WTC11 (cell line): ENCODE measurements around the gene TRPM2.

Experiments
- SP1 ChIP-seq: sonication (generic); formaldehyde crosslinking; conservative IDR thresholded peaks from 2 replicates; pipeline ENCODE4 v1.8.1; 2022; ENCODE audit warnings: missing genetic modification reagents
- TEAD1 ChIP-seq: sonication (generic); formaldehyde crosslinking; IDR thresholded peaks from 2 replicates; pipeline ENCODE4 v1.8.0; 2022; ENCODE audit warnings: mild to moderate bottlenecking, missing genetic modification reagents
- TEAD4 ChIP-seq: sonication (generic); formaldehyde crosslinking; IDR thresholded peaks from 2 replicates; pipeline ENCODE4 v1.8.0; 2022; ENCODE audit warnings: mild to moderate bottlenecking, missing genetic modification reagents
- TP53 ChIP-seq: sonication (generic); formaldehyde crosslinking; IDR thresholded peaks from 2 replicates; pipeline ENCODE4 v1.8.1; 2023; ENCODE audit warnings: mild to moderate bottlenecking, missing genetic modification reagents
- ZNF138 ChIP-seq: sonication (generic); formaldehyde crosslinking; conservative IDR thresholded peaks from 2 replicates; pipeline ENCODE4 v1.8.1; 2022; ENCODE audit warnings: mild to moderate bottlenecking, moderate library complexity, missing genetic modification reagents
- ZNF396 ChIP-seq: fragments of 250-450 bp; sonication (Bioruptor Pico); IDR thresholded peaks from 2 replicates; pipeline ENCODE4 v1.8.0; 2021; ENCODE audit warnings: mild to moderate bottlenecking, moderate library complexity, borderline replicate concordance
- TF ChIP-seq, protein P1 (sequence below): sonication (generic); formaldehyde crosslinking; IDR thresholded peaks from 2 replicates; pipeline ENCODE4 v1.8.1; 2023; ENCODE audit warnings: mild to moderate bottlenecking, missing genetic modification reagents, moderate library complexity
- TF ChIP-seq, protein P2 (sequence below): sonication (generic); formaldehyde crosslinking; IDR thresholded peaks from 2 replicates; pipeline ENCODE4 v1.8.1; 2022; ENCODE audit warnings: low read depth, missing genetic modification reagents, borderline replicate concordance
- TF ChIP-seq, protein P3 (sequence below): fragments of 200-600 bp; IDR thresholded peaks from 2 replicates; pipeline ENCODE4 v1.8.0; 2022; ENCODE audit warnings: antibody characterized with exemption
- TF ChIP-seq, protein P4 (sequence below): sonication (generic); formaldehyde crosslinking; conservative IDR thresholded peaks from 2 replicates; pipeline ENCODE4 v1.8.1; 2023; ENCODE audit warnings: mild to moderate bottlenecking, low read depth, missing genetic modification reagents, moderate library complexity
- TF ChIP-seq, protein P5 (sequence below): sonication (generic); formaldehyde crosslinking; IDR thresholded peaks from 2 replicates; pipeline ENCODE4 v1.8.0; 2022; ENCODE audit warnings: mild to moderate bottlenecking, missing genetic modification reagents
- TF ChIP-seq, protein P6 (sequence below): sonication (generic); formaldehyde crosslinking; IDR thresholded peaks from 2 replicates; pipeline ENCODE4 v1.8.1; 2023; ENCODE audit warnings: mild to moderate bottlenecking, missing genetic modification reagents
- TF ChIP-seq, protein P7 (sequence below): sonication (generic); formaldehyde crosslinking; conservative IDR thresholded peaks from 2 replicates; pipeline ENCODE4 v1.8.1; 2022; ENCODE audit warnings: mild to moderate bottlenecking, missing genetic modification reagents
- TF ChIP-seq, protein P8 (sequence below): sonication (generic); formaldehyde crosslinking; IDR thresholded peaks from 2 replicates; pipeline ENCODE4 v1.8.1; 2023; ENCODE audit warnings: mild to moderate bottlenecking, missing genetic modification reagents, borderline replicate concordance

DNA sequence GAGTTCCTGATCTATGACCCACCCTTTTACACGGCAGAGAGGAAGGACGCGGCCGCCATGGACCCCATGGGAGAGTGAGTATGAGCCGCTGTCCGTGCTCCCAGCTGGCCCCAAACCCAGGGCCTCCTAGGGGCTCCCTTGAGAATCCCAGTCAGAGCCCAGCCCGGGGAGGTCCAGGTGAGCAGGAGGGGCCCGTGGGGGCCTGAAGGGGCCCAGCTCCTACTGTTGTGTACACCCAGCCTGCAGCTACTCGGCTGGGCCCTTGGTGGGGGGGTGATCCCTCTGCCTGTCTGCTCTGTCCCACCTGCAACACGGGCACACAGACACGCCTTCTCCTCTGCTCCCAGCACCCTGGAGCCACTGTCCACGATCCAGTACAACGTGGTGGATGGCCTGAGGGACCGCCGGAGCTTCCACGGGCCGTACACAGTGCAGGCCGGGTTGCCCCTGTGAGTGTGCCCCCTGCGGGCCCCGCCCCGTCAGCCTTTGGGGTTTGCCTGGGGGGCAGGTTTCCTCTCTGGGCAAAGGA is 73.3 kb downstream of the TRPM2 start:
- TF ChIP-seq, protein P1, sequence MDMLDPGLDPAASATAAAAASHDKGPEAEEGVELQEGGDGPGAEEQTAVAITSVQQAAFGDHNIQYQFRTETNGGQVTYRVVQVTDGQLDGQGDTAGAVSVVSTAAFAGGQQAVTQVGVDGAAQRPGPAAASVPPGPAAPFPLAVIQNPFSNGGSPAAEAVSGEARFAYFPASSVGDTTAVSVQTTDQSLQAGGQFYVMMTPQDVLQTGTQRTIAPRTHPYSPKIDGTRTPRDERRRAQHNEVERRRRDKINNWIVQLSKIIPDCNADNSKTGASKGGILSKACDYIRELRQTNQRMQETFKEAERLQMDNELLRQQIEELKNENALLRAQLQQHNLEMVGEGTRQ, result no peak
- no peak for TF ChIP-seq TP53
- no peak for TF ChIP-seq ZNF396 (CRISPR knock-in tag)
- TF ChIP-seq, protein P2, sequence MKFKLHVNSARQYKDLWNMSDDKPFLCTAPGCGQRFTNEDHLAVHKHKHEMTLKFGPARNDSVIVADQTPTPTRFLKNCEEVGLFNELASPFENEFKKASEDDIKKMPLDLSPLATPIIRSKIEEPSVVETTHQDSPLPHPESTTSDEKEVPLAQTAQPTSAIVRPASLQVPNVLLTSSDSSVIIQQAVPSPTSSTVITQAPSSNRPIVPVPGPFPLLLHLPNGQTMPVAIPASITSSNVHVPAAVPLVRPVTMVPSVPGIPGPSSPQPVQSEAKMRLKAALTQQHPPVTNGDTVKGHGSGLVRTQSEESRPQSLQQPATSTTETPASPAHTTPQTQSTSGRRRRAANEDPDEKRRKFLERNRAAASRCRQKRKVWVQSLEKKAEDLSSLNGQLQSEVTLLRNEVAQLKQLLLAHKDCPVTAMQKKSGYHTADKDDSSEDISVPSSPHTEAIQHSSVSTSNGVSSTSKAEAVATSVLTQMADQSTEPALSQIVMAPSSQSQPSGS (CRISPR knock-in tag), result no peak
- TF ChIP-seq, protein P3, sequence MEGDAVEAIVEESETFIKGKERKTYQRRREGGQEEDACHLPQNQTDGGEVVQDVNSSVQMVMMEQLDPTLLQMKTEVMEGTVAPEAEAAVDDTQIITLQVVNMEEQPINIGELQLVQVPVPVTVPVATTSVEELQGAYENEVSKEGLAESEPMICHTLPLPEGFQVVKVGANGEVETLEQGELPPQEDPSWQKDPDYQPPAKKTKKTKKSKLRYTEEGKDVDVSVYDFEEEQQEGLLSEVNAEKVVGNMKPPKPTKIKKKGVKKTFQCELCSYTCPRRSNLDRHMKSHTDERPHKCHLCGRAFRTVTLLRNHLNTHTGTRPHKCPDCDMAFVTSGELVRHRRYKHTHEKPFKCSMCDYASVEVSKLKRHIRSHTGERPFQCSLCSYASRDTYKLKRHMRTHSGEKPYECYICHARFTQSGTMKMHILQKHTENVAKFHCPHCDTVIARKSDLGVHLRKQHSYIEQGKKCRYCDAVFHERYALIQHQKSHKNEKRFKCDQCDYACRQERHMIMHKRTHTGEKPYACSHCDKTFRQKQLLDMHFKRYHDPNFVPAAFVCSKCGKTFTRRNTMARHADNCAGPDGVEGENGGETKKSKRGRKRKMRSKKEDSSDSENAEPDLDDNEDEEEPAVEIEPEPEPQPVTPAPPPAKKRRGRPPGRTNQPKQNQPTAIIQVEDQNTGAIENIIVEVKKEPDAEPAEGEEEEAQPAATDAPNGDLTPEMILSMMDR, result no peak
- TF ChIP-seq SP1 (CRISPR knock-in tag), result no peak
- TF ChIP-seq, protein P4, sequence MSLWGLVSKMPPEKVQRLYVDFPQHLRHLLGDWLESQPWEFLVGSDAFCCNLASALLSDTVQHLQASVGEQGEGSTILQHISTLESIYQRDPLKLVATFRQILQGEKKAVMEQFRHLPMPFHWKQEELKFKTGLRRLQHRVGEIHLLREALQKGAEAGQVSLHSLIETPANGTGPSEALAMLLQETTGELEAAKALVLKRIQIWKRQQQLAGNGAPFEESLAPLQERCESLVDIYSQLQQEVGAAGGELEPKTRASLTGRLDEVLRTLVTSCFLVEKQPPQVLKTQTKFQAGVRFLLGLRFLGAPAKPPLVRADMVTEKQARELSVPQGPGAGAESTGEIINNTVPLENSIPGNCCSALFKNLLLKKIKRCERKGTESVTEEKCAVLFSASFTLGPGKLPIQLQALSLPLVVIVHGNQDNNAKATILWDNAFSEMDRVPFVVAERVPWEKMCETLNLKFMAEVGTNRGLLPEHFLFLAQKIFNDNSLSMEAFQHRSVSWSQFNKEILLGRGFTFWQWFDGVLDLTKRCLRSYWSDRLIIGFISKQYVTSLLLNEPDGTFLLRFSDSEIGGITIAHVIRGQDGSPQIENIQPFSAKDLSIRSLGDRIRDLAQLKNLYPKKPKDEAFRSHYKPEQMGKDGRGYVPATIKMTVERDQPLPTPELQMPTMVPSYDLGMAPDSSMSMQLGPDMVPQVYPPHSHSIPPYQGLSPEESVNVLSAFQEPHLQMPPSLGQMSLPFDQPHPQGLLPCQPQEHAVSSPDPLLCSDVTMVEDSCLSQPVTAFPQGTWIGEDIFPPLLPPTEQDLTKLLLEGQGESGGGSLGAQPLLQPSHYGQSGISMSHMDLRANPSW, result no peak
- TF ChIP-seq ZNF138 (CRISPR knock-in tag), result no peak
- no peak for TF ChIP-seq TEAD1 (CRISPR knock-in tag)
- TF ChIP-seq, protein P5, sequence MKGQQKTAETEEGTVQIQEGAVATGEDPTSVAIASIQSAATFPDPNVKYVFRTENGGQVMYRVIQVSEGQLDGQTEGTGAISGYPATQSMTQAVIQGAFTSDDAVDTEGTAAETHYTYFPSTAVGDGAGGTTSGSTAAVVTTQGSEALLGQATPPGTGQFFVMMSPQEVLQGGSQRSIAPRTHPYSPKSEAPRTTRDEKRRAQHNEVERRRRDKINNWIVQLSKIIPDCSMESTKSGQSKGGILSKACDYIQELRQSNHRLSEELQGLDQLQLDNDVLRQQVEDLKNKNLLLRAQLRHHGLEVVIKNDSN, result no peak
- TF ChIP-seq, protein P6, sequence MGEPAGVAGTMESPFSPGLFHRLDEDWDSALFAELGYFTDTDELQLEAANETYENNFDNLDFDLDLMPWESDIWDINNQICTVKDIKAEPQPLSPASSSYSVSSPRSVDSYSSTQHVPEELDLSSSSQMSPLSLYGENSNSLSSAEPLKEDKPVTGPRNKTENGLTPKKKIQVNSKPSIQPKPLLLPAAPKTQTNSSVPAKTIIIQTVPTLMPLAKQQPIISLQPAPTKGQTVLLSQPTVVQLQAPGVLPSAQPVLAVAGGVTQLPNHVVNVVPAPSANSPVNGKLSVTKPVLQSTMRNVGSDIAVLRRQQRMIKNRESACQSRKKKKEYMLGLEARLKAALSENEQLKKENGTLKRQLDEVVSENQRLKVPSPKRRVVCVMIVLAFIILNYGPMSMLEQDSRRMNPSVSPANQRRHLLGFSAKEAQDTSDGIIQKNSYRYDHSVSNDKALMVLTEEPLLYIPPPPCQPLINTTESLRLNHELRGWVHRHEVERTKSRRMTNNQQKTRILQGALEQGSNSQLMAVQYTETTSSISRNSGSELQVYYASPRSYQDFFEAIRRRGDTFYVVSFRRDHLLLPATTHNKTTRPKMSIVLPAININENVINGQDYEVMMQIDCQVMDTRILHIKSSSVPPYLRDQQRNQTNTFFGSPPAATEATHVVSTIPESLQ, result no peak
- no peak for TF ChIP-seq TEAD4
- TF ChIP-seq, protein P7, sequence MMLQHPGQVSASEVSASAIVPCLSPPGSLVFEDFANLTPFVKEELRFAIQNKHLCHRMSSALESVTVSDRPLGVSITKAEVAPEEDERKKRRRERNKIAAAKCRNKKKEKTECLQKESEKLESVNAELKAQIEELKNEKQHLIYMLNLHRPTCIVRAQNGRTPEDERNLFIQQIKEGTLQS, result no peak
- TF ChIP-seq, protein P8, sequence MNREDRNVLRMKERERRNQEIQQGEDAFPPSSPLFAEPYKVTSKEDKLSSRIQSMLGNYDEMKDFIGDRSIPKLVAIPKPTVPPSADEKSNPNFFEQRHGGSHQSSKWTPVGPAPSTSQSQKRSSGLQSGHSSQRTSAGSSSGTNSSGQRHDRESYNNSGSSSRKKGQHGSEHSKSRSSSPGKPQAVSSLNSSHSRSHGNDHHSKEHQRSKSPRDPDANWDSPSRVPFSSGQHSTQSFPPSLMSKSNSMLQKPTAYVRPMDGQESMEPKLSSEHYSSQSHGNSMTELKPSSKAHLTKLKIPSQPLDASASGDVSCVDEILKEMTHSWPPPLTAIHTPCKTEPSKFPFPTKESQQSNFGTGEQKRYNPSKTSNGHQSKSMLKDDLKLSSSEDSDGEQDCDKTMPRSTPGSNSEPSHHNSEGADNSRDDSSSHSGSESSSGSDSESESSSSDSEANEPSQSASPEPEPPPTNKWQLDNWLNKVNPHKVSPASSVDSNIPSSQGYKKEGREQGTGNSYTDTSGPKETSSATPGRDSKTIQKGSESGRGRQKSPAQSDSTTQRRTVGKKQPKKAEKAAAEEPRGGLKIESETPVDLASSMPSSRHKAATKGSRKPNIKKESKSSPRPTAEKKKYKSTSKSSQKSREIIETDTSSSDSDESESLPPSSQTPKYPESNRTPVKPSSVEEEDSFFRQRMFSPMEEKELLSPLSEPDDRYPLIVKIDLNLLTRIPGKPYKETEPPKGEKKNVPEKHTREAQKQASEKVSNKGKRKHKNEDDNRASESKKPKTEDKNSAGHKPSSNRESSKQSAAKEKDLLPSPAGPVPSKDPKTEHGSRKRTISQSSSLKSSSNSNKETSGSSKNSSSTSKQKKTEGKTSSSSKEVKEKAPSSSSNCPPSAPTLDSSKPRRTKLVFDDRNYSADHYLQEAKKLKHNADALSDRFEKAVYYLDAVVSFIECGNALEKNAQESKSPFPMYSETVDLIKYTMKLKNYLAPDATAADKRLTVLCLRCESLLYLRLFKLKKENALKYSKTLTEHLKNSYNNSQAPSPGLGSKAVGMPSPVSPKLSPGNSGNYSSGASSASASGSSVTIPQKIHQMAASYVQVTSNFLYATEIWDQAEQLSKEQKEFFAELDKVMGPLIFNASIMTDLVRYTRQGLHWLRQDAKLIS (CRISPR knock-in tag), result no peak
